ENCODE data around the gene SIN3A. TPM values are rescaled to one million over a fixed set of nuclear protein-coding genes. Genes with fewer than 3 reads are reported as not detected.
"Not testable (repeated sequence)": the region's sequence is repeated elsewhere in the genome, so short reads cannot be mapped to it uniquely, and the experiment has no call there.

Gene SIN3A
- total RNA-seq, 1 donor from 2014 or later: 59.2 TPM

DNA sequence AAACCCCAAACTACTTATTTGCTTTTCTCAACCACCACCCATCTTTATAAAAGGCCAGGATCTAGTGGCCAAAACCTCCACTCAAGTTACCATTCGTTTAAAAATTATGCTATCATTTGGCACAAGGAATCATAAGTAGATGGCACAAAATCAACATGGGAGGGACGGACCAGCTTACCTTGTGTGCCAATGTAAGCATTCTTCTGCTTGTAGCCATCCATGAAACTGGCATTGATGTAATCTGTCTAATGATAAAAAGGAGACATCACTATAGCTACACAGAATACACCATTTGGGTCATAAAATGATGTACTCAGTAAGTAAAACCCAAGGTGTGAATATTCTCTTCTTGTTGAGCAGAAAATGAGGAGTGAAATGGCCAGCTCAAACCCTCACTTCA lies 28.2 kb upstream of the SIN3A start:
- Histone ChIP-seq H3K9me3 (no peaks in the 10 kb centered on the region), H3K36me3 (peaks cover 0 to 11% of the 10 kb centered on the region in 2 donors), H3K27me3 (no peaks in the 10 kb centered on the region), H3K27ac (no peak overlapping the region), H3K4me3 (no peak overlapping the region), H3K4me1 (no peaks in the 10 kb centered on the region)
- DNase-seq (ENCODE audit: extremely low spot score in 2 of 2): no peak
- no peak for TF ChIP-seq POLR2A (IDR thresholded peaks at IDR 0.05)
- no peak for TF ChIP-seq POLR2AphosphoS5 (IDR thresholded peaks at IDR 0.05; ENCODE audit: insufficient read depth in 1 of 2, low read depth in 1 of 2)
- TF ChIP-seq, protein P1, sequence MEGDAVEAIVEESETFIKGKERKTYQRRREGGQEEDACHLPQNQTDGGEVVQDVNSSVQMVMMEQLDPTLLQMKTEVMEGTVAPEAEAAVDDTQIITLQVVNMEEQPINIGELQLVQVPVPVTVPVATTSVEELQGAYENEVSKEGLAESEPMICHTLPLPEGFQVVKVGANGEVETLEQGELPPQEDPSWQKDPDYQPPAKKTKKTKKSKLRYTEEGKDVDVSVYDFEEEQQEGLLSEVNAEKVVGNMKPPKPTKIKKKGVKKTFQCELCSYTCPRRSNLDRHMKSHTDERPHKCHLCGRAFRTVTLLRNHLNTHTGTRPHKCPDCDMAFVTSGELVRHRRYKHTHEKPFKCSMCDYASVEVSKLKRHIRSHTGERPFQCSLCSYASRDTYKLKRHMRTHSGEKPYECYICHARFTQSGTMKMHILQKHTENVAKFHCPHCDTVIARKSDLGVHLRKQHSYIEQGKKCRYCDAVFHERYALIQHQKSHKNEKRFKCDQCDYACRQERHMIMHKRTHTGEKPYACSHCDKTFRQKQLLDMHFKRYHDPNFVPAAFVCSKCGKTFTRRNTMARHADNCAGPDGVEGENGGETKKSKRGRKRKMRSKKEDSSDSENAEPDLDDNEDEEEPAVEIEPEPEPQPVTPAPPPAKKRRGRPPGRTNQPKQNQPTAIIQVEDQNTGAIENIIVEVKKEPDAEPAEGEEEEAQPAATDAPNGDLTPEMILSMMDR (IDR thresholded peaks at IDR 0.05): no peak
- intact Hi-C loops (cut with DNase I): no loop called here

DNA sequence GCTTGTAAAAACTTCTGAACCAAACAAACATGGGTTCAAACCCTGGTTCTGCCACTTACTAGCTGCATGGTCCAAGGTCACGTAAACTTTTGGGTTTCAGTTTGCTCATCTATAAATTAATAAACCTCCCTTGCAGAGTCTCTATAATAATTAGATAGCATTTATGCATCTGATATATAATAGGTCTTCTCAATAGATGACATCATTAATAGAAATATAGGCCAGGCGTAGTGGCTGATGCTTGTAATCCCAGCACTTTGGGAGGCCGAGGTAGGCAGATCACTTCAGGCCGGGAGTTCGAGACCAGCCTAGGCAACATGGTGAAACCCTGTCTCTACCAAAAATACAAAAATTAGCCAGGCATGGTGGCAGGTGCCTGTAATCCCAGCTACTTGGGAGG lies 25.6 kb upstream of the SIN3A start:
- H3K4me3 ChIP-seq; H3K4me1 ChIP-seq; intact Hi-C loops (cut with DNase I); H3K27me3 ChIP-seq; DNase-seq (ENCODE audit: extremely low spot score in 2 of 2); H3K27ac ChIP-seq; H3K9me3 ChIP-seq: not testable (repeated sequence)
- H3K36me3 ChIP-seq: peaks cover 0 to 15% of the 10 kb centered on the region in 2 donors

DNA sequence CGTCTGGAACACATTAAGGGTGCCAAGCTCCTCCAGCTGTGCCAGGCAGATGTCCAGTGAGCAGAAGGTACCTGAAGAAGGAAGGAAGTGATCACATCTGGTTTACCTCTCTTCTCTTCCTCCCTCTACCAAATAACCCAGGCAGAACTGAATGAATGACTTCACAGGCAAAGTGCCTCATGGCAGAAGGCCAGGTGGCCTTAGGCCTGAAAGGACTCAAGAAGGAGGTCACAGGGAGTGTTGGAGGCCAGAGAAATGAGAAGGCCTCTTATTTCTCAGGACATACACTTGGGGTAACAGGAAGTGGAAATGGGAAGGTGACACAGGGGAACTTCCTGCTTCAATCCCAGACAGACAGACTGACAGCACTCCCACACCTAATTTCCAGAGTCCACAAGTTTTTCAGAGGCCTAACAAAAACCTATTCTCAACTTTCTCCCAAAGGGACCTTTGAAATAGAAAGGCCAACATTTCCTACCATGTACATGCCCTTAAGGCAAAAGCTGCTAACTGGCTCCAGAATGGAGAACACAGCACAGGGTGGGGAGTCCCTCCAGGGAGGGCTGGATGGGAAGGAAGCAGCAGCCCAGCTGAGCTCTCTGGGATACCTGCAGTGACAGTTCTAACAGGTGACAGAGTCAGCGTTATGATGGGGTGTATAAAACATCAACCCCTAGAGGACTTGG lies 17.6 kb upstream of the SIN3A start:
- H3K36me3 ChIP-seq: peaks cover 0 to 48% of the 10 kb centered on the region in 2 donors
- intact Hi-C loops (cut with DNase I): no loop called here

DNA sequence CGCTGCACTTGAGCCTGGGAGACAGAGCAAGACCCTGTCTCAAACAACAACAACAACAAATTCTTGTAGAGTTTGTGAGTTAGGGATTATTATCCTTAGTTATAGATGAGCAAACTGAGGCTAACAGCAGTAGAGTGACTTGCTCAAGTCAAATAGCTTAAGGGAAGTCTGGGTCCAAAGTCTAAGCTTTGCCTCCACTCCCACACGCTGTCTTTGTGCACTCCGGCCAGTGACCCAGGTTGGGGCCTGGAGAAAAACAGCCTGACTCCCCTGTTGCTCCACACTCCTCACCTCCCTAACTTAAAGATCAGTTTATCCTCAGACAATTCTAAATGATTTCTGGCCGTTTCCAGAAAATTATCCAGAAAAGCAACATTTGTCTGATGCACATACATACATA lies 9.2 kb upstream of the SIN3A start:
- Histone ChIP-seq H3K9me3 (no peaks in the 10 kb centered on the region), H3K4me3 (no peak overlapping the region), H3K27ac (no peak overlapping the region), H3K4me1 (peaks cover 6% of the 10 kb centered on the region), H3K36me3 (no peaks in the 10 kb centered on the region), H3K27me3 (no peaks in the 10 kb centered on the region)
- intact Hi-C loops (cut with DNase I): no loop called here
- no peak for DNase-seq (ENCODE audit: extremely low spot score in 2 of 2)
- TF ChIP-seq POLR2A (IDR thresholded peaks at IDR 0.05) (no peak), POLR2AphosphoS5 (IDR thresholded peaks at IDR 0.05; ENCODE audit: insufficient read depth in 1 of 2, low read depth in 1 of 2) (no peak)

More for the DNA sequence above, 17.6 kb upstream of the SIN3A start:
- Histone ChIP-seq H3K4me3 (no peak overlapping the region), H3K4me1 (no peaks in the 10 kb centered on the region), H3K27ac (no peak overlapping the region), H3K27me3 (no peaks in the 10 kb centered on the region), H3K9me3 (no peaks in the 10 kb centered on the region)
- TF ChIP-seq, protein P1 (IDR thresholded peaks at IDR 0.05): no peak
- TF ChIP-seq POLR2AphosphoS5 (IDR thresholded peaks at IDR 0.05; ENCODE audit: insufficient read depth in 1 of 2, low read depth in 1 of 2) (no peak), POLR2A (IDR thresholded peaks at IDR 0.05) (no peak)
- DNase-seq (ENCODE audit: extremely low spot score in 2 of 2): no peak

DNA sequence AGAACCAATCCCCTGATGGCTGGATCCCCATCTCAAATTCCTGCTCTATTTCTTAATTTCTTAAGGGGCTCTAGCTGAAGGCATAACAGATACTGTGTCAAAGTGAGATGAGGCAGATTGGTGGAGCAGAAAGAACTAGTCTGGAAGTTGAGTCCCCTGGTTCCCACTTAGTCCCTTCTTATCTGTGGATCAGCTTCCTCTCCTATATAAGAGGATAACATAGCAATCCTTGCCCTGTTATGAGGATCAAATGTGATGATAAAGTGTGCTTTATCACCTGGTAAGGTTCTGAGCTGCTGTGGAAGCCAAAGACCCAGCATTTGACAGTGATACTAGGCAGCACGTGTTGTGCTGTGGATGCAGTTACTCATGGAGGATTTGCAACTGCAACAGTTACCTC lies 8.1 kb upstream of the SIN3A start:
- Histone ChIP-seq H3K9me3 (no peaks in the 10 kb centered on the region), H3K27ac (no peak overlapping the region), H3K36me3 (no peaks in the 10 kb centered on the region), H3K4me3 (no peak overlapping the region), H3K4me1 (peaks cover 6% of the 10 kb centered on the region), H3K27me3 (no peaks in the 10 kb centered on the region)
- TF ChIP-seq POLR2A (IDR thresholded peaks at IDR 0.05): no peak
- no peak for TF ChIP-seq POLR2AphosphoS5 (IDR thresholded peaks at IDR 0.05; ENCODE audit: insufficient read depth in 1 of 2, low read depth in 1 of 2)
- TF ChIP-seq, protein P1 (IDR thresholded peaks at IDR 0.05): no peak
- DNase-seq (ENCODE audit: extremely low spot score in 2 of 2): no peak
- intact Hi-C loops (cut with DNase I): loop anchor here (10.0 kb wide), 2 partner anchors 115 to 195 kb away; partner anchors contain the start of gene PTPN9

DNA sequence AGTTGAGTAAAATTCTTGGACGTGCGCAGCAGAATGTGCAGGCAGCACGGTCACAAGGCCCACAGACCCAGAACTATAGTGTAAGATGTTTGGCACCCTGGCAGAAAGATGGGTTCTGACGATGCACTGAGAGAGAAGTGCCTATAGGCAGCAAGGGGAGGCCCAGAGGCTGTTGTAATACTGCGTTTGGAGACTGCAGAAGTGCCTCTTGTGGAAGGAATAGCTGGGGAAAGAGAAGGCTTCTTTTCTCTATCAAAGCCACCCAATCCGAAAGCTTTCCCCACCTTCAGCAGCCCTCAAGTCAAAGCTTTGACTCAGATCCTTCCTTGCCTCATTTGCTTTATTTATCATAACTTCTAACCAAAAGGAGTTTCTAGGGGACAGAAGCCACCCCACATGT lies 5.2 kb upstream of the SIN3A start:
- TF ChIP-seq, protein P1 (IDR thresholded peaks at IDR 0.05): no peak
- TF ChIP-seq POLR2A (IDR thresholded peaks at IDR 0.05) (no peak), POLR2AphosphoS5 (IDR thresholded peaks at IDR 0.05; ENCODE audit: insufficient read depth in 1 of 2, low read depth in 1 of 2) (no peak)
- Histone ChIP-seq H3K27me3 (no peaks in the 10 kb centered on the region), H3K9me3 (no peaks in the 10 kb centered on the region), H3K4me3 (no peak overlapping the region), H3K4me1 (peaks cover 16% of the 10 kb centered on the region), H3K36me3 (no peaks in the 10 kb centered on the region), H3K27ac (no peak overlapping the region)
- no peak for DNase-seq (ENCODE audit: extremely low spot score in 2 of 2)
- intact Hi-C loops (cut with DNase I): loop anchor here (10.0 kb wide), 2 partner anchors 118 to 198 kb away; partner anchors contain the start of gene PTPN9

All from vagina (tissue), 2 donors.